GM21723 (cell line): ENCODE results near the gene ANKRD65.
A peak's percentile ranks its signal among the peaks of the same experiment; 100 is the strongest.
"Not testable (repeated sequence)": the region's sequence is repeated elsewhere in the genome, so short reads cannot be mapped to it uniquely, and the experiment has no call there.

ENCODE experiments used
- ATAC-seq: cut with Tn5 transposase; IDR thresholded peaks from one replicate; pipeline ENCODE4 v1.9.1; 2021; ENCODE audit warnings: mild to moderate bottlenecking, moderate library complexity; ENCODE audit not compliant: unreplicated experiment

Gene ANKRD65

DNA sequence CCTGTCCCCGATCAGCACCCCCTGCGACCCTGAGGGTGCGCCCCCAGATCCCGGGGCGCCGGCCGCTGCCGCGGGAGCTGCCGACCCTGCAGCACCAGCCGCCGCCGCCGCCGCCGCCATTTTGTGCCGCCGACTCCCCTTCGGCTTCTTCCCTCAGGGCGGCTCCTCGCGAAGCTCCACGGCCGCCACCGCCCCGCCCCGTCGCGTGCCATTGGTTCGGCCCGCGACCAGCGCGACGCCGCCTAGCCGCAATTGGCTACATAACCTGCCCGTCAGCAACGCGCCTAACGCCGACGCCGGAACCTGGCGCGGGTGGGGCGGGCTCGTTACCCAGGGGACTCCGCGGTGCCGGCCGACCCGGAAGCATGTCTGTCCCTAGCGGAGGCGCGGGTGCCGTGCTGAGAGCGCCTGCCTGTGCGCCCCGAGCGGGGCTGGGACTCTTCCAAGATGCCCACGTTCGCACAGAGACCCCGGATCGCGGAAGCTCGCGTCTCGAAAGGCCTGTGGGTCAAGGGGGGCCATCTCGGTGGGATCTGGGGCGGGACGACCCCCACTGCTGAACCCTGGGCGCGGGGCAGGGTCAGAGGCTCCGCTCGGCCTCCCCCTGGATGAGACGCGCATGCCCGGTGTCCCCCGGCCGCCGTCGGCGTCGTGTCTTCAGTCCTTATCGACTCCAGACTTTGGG, 21.7 kb downstream of the ANKRD65 start, which contains the start of gene CCNL2:
Gene CCNL2, minus strand, starts transcription at position 149 of the 685 bp plus-strand sequence. Its CDS starts 29 bp downstream, at position 120.
- peak; percentile 87 for ATAC-seq

DNA sequence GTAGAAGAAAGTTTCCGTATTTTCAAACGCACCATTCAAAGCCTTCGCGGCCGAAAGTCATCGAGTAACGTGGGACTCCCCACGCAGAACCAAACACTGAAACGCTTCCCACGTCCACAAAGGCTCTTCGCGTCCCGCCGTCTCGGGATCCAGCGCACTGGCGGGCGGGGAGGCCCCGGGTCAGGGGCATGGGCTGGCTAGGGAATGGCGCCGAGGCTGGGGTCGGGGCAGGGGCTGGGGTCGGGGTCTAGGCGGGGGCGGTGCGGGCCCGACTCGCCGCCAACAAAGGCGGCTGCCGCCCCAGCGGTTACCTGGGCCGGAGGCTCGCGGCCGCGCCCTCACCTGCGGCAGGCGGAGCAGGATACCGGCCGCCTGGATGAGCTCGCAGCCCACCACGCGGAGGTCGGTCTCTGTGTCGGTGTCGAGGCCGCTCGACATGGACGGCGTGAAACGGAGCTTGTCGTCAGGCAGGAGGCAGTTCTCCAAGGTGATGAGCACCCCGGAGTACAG, 22.3 kb downstream of the ANKRD65 start:
- ATAC-seq, result peak; percentile 7

DNA sequence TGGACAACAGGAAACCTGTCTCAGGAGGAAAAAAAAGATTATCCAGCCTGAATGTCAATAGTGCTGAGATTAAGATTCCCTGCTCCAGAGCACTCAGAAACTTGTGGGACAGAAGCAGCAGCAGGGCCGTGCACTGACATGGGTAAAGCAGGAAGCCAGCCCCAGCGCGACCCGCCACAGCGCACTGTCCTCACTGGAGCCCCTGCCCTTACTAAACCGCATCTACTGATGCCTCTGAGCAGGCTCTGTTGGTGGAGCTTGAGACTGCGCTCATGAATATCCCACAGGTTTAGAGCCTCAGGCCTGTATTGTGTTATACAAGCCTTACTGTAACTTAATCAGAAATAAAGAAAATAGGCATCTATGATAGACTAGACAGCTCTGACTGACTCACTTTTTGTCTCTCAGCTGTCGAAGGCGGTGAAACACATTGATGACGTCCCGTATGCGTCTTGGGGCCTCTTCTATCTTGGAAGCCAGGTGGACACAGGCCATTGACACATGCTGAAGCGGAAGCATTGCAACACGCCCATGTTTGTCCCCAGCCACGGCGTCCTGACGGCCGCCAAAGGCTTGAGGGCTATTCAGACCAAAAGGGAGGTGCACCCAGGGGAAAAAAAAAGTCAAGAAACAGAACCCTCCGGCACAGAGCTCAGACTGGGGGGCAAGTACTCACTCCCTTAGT, 23.1 kb downstream of the ANKRD65 start:
- no peak for ATAC-seq

DNA sequence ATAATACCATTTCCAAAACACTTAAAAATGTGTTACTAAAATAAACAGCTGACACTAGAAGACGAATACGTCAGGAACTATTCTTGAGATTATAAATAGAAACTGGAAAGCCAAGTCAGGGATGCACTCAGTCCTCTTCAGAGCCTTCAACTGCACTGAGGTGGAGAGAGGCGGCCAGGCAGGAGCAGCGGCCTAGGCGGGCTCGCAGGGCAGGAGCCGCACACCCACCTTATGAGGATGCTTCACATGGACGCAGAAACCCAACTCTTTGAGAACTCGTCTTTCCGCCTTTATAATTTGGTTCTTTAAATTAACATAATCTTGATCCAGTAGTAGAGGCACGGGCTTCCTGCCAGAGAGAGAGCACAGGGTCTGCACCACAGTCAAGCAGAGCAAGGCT, 25.9 kb downstream of the ANKRD65 start:
- no peak for ATAC-seq

DNA sequence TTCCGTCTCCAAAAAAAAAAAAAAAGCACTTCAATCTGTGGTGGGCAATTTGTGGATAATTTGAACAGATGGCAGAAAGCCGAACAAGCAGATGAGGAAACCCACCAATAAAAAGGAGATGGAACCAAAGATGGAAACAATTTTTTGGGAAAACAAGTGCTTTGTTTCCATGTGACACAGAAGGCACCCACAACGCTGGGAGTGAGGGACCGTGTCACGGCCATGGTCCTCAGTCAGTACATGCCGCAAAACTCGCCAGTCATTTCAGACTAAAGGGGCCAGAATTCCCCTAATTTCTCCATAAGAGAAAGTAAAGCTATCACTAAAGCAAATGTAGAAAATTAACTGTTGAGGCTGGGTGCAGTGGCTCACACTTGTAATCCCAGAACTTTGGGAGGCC, 27.0 kb downstream of the ANKRD65 start:
- no peak for ATAC-seq

DNA sequence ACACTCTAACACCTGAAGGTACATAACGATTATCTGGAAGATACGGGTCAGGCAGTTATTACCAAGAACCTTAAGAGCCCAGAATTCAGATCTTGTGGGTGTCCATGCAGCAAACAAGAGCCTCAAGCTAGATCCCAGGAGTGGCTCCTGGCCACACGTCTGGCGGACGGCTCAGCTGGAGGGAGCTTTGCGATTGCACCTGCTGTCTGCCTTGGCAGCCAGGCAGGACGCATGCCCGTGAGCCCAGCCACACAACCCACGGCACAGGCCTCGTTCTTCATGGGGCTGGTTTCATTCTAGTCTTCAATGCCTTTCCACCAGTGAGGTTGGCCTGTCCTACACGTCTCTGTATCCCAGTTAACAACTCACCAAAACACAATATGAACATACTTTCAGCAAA, 27.6 kb downstream of the ANKRD65 start:
- ATAC-seq, result no peak

DNA sequence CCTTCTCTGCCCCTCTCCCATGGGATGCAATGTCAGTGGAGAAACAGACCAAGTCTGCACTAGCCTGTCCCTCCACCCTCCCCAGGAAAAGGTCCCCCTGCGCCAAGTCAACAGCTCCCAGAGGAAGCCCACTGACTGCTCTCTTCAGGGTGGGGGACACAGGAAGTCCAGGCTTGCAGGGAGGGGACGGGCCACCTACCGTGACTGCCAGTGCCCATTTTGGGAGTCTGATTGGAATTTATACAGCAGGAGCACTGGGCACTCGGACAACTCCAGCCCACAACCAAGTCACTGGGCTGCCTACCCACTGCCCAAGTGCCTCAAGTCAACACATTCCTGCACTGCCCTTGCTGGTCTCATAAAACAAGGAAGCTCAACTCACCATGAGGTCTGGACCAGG, 28.1 kb downstream of the ANKRD65 start:
- no peak for ATAC-seq

DNA sequence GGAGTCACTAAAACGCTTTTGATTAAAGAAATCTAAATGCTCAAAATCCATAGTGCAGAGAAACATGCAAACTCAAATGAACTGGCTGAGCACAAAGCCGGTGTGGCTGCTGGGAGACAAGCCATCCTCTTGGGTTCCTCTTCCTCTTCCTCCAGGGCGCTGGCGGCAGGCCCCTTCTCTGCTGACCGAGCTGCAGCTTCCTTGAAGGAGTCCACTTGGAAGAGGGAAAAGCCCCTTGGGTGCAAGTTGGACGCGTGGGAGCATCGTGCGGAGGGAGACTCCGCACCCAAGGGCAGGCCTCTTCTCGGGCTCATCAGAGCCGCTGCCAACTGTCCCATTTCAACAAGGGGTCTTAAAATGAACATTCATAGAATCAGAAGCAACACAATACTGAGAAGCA, 29.9 kb downstream of the ANKRD65 start:
- ATAC-seq, result no peak

DNA sequence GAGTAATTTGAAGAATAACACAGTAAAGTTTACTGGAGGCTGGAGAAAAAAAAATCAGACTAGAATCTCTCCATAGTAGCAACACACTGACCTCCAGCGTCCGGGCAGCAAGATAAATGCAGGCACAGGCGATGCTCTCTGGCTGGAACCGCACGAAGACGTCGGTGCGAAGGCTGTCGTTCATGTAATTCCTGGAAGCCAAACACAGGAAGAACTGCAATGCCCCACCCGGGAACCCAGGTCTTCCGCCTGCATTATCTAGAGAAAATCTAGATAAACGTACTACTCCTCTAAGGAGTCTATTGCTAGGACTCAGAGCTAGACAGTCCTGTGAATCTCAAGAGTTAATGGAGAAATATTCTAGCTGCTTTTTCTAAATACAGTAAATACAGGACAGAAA, 30.4 kb downstream of the ANKRD65 start:
- ATAC-seq, result no peak

DNA sequence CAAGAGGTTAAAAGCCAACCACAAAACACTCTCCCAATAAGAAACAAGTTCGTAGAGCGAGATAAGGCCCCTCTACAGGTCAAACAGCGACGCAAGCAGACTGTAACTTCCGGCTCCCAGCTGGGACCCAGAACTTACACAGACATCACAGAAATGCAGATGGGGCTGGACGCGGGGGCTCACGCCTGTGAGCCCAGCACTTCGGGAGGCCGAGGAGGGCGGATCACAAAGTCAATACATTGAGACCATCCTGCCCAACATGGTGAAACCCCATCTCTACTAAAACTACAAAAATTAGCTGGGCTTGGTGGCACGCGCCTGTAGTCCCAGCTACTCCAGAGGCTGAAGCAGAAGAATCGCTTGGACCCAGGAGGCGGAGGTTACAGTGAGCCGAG, 33.0 kb downstream of the ANKRD65 start:
- ATAC-seq, result no peak

DNA sequence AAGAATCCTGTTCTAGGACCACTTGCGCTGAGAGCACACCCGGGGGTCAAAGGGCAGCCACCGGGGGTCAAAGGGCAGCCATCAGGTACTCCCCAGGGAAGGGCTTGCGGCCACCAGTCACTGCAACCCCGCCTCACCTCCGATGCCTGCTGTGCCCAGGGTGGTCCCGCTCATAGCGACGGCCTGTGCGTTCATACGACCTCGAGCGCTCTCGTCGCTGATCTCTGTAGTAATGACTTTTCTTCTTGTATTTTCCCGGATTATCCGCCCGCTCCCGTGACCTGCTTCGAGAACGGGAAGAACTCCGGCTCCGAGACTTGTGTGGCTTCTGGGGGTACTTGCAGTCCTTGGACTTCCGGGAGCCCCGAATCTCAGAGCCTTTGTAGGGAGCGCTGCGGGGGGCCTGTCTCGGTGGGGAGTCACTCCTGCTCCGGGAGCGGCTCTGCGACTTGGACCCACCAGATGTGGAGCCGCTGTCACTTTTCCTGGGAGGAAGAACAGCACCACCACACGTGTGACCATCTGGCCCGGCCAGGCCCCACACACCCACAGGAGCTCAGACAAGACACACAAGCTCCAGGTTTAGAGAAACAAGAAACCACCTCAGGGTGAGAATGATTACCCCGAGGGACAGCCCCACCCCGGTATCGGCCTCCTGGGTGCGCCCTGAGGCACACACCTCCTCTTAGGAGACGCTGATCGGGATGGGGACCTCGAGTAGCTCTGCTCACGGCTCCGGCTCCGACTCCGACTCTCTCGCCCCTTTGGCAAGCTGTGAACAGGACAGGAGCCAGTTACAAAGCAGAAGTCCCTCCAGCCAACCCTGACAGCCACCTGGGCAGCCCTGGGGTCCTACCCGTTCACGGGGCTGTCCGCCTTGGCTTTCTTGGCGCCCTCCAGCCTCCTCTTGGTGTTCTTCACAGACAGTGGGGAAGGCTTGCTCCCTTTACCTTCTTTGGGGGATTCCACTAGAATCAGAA, 33.7 kb downstream of the ANKRD65 start:
- ATAC-seq, result no peak

DNA sequence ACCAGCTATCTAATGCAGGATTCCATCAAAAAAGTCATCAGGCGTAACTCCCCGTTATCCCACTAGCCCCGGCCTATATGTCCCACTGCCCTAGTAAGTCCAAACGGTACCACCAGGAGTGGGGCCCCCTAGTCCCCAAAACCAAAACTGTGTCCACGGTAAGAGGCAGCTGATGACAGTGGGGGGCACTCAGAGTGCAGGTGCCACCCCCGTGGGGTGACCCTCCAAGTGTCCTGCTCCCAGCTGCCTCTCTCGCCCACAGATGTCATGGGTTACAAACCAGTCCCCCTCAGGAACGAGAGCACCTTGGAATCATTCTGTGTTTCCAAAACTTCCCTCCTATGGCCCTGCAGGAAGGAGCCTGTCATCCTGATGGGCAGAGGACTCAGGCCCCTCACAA, 35.1 kb downstream of the ANKRD65 start:
- no peak for ATAC-seq

DNA sequence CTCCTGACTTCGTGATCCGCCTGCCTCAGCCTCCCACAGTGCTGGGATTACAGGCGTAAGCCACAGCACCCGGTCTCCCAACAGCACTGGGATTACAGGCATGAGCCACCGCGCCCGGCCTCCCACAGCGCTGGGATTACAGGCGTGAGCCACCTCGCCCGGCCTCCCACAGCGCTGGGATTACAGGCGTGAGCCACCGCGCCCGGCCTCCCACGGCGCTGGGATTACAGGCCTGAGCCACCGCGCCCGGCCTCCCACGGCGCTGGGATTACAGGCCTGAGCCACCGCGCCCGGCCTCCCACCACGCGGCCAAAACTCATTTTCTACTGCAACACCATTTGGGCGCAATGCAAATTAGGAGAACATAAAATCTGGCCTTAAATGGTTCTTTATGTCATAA, 35.7 kb downstream of the ANKRD65 start:
- not testable (repeated sequence) for ATAC-seq

DNA sequence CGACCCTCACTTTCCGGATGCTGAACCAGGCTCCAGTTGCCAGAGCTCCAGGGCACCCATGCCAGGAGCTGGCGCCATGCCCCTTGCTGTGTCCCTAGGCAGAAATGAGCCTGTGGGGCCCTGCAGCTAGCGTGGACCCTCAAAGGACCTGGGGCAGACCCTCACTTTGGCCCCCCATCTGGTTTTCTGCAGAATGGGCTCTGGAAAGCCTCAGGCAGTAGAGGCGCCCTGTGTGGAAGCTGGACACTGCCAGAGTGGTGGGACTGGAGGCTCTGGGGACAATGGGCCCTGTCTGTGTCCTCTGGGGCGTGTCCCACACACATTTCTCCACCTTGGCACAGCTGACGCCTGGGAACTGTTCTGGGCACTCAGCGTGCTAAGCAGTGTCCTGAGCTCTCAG, 39.8 kb downstream of the ANKRD65 start:
- no peak for ATAC-seq

DNA sequence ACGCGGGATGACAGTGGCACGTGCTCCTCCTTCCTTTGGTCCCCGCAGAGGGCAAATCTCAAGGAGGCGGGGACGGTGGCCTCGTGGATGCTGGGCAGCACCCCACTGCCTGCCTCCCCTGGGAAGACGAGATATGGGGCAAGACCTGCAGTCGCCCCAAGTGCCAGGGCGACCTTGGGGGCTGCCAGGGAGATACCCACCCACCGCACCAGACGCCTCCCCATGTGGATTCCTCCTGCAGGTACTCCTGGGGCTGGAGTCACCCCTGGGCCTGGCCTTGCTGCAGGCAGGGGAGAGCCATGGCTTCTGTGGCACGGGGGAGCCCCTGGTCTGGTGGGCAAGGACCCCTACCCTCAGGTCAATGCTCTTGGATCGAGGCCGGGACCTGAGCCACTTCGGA, 40.2 kb downstream of the ANKRD65 start:
- no peak for ATAC-seq

DNA sequence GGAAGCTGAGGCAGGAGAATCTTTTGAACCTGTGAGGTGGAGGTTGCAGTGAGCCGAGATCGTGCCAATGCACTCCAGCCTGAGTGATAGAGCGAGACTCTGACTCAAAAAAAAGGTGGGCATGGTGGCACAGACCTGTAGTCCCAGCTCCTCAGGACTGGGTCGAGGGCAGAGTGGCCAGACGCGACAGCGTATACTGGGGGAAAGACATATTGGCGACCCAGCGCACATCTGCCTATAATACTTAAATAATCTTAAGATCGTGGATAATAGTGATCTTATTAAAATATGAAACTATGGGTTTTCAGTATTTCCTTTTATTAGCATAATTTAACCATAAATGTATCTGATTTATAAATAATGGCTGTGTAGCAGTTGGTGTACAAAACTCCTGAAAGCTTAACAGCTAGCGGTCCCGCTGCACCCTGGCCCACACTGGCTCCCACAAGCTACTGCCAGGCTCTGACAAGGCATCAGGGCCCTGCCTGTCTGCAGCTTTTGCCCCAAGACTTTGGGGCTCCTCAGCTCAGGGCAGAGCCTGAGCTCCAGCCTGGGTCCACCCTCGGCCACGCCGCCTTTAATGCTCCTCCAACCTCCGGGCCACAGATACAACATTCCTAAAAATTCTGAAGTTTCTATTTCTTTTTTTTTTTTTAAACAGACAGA, 43.4 kb downstream of the ANKRD65 start:
- no peak for ATAC-seq

DNA sequence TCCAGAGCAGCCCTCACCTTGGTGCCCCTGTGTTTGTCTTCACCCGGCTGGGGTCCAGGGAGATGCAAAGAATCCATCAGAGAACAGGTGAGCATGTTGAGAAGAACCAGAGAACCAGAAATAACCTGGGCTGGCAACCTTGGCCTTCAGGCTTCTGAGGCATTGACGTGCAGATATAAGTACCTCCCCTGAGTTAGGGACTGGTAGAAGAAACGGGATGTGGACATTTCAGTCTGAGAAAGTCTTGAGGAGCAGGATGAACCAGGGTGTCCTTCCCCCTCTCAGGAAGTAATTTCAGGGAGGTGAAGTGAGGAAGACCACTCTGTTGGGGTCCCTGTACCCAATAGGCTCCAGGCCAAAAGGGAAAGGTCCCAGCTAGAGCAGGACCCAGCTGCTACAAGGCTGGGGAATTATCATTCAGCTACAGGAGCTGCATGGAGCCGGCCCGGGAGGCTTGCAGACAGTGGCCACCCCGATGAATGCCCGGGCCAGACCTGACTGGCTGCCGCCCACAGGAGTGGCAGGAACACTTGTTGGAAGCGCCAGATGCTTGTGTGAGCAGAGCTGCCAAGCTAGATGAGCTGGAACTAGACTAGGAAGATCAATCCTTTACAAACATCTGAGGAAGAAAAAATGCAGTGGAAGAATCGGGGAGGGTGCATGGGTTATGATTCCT, 44.4 kb downstream of the ANKRD65 start:
- no peak for ATAC-seq

DNA sequence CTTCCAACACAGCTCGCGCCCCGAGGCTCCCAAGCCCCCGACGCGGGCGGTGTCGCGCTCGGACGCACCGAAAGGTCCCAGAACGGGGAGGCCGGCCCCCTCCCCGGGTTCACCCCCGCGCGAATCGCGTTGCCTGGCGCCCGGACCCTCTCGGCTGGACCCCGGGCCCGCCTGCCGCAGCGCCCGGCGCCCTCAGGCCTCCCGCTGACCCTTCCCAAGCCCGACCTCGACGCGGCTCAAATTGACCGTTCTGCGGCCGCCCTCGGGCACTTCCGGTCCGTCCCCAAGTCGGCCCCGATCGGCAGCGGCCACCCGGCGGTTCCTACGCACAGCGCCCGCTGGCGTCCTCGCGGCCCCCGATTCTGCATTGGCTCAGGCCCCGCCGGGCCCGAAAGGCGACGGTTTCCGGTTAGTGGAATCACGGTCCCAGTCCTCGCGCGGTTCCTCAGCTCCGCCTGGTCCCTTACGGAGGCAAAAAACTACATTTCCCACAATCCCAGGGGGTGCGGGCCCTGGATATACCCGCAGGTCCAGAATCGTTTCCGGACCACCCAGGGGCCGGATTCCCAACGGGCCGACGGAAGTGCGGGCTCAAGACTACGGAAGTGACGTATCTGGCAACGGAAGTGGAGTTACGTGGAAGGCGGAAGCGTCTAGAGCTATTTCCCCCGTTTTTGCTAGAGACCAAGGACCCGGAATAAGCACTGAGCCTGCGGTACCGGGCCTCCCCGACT, 46.0 kb downstream of the ANKRD65 start, which contains the start of gene AURKAIP1:
Gene AURKAIP1, minus strand, starts transcription at position 279 of the 734 bp plus-strand sequence. CDS start 451 bp downstream, outside the sequence.
- peak; percentile 74 for ATAC-seq

DNA sequence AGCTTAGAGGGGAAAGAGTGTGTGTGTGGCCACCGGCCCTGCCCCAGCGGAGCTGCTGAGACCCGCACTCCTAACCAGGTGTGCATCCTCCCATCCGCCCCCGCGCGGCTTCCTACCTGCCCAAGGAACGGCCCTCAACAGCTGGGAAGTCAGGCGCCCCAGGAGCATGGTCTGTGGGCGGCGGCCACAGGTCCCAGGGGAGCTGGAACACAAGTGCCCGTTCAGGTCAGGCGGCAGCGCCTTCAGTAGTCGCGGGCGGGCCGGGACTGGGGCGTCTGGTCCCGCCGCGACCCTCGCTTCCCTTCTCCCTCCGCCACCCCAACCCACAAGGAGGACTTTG, 46.5 kb downstream of the ANKRD65 start:
- peak; percentile 6 for ATAC-seq
